Measurements from ENCODE around the gene RPL3. TPM values are rescaled to one million over a fixed set of nuclear protein-coding genes. Genes with fewer than 3 reads are reported as not detected.

Gene RPL3
- total RNA-seq, 1 experiment from 2014 or later, result 3,009 TPM

- ChIA-PET POLR2A (interaction anchor here (0.6 kb wide), 1 partner anchor 37 kb away, joined by 6 read pairs; no protein-coding TSS in a partner anchor), CTCF (interaction anchor here (0.8 kb wide), 1 partner anchor 499 kb away, joined by 3 read pairs; no protein-coding TSS in a partner anchor)
- DNase-seq (ENCODE audit: low spot score) (no peak), ATAC-seq (no peak)
- Mint-ChIP-seq H3K9me3 (peaks cover 12% of the 10 kb centered on the region), H3K36me3 (peaks cover 6% of the 10 kb centered on the region), H3K27me3 (ENCODE audit: low read depth) (no peaks in the 10 kb centered on the region), H3K4me1 (peaks cover 11% of the 10 kb centered on the region), H3K27ac (no peak overlapping the region), H3K4me3 (no peak overlapping the region)
- TF ChIP-seq PRDM15 (CRISPR knock-in tag; IDR thresholded peaks at IDR 0.05) (no peak), ZNF219 (CRISPR knock-in tag; IDR thresholded peaks at IDR 0.05; ENCODE audit: borderline replicate concordance) (no peak), TEAD1 (CRISPR knock-in tag; IDR thresholded peaks at IDR 0.05) (no peak), TCF7 (CRISPR knock-in tag; IDR thresholded peaks at IDR 0.05; ENCODE audit: low read depth) (no peak), AFF4 (CRISPR knock-in tag; IDR thresholded peaks at IDR 0.05; ENCODE audit: borderline replicate concordance) (no peak), E2F4 (CRISPR knock-in tag; IDR thresholded peaks at IDR 0.05; ENCODE audit: borderline replicate concordance, low read depth) (no peak), ZNF121 (CRISPR knock-in tag; IDR thresholded peaks at IDR 0.05) (no peak), NFYB (CRISPR knock-in tag; conservative IDR thresholded peaks at IDR 0.05; ENCODE audit: low read depth) (no peak), EMX1 (CRISPR knock-in tag; IDR thresholded peaks at IDR 0.05) (no peak), ATF2 (CRISPR knock-in tag; IDR thresholded peaks at IDR 0.05; ENCODE audit: borderline replicate concordance, low read depth) (no peak), IRF1 (CRISPR knock-in tag; IDR thresholded peaks at IDR 0.05) (no peak), GABPB1 (CRISPR knock-in tag; IDR thresholded peaks at IDR 0.05) (no peak)
Observed at GRCh38 chr22:39267974-39268373, 51.4 kb downstream of the RPL3 start.

- ATAC-seq, result no peak
- peak overlapping the region; percentile 82 for H3K27ac Mint-ChIP-seq
- POLR2A ChIA-PET, result no interaction called here
- TF ChIP-seq ERG (CRISPR knock-in tag; IDR thresholded peaks at IDR 0.05) (no peak), ZNF396 (CRISPR knock-in tag; IDR thresholded peaks at IDR 0.05; ENCODE audit: borderline replicate concordance) (no peak), ELF4 (CRISPR knock-in tag; IDR thresholded peaks at IDR 0.05; ENCODE audit: low read depth) (no peak), E2F1 (CRISPR knock-in tag; IDR thresholded peaks at IDR 0.05) (no peak), GTF2I (CRISPR knock-in tag; conservative IDR thresholded peaks at IDR 0.05) (no peak), CREM (CRISPR knock-in tag; IDR thresholded peaks at IDR 0.05) (no peak), ZNF512 (CRISPR knock-in tag; IDR thresholded peaks at IDR 0.05; ENCODE audit: borderline replicate concordance) (no peak)
Observed at GRCh38 chr22:39266398-39267030, 52.9 kb downstream of the RPL3 start.

More at GRCh38 chr22:39266398-39267030, 52.9 kb downstream of the RPL3 start:
- Mint-ChIP-seq H3K36me3 (peaks cover 6% of the 10 kb centered on the region), H3K9me3 (peaks cover 16% of the 10 kb centered on the region), H3K27me3 (ENCODE audit: low read depth) (no peaks in the 10 kb centered on the region), H3K4me3 (no peak overlapping the region), H3K4me1 (peaks cover 16% of the 10 kb centered on the region)
- CTCF ChIA-PET, result no interaction called here
- no peak for DNase-seq (ENCODE audit: low spot score)
